Measurements from ENCODE around the gene MBD2.

The MBD2 gene

GRCh38 chr18:54169431-54170403 is 54.8 kb downstream of the MBD2 start:
- no peak for TF ChIP-seq CEBPB (IDR thresholded peaks at IDR 0.05)
- TF ChIP-seq TEAD4 (IDR thresholded peaks at IDR 0.05), result no peak
- TF ChIP-seq MAX (IDR thresholded peaks at IDR 0.05), result no peak
- TF ChIP-seq FOXM1 (IDR thresholded peaks at IDR 0.05; ENCODE audit: borderline replicate concordance, low read depth), result no peak
- TF ChIP-seq CREB1 (IDR thresholded peaks at IDR 0.05; ENCODE audit: low read depth), result no peak
- no peak for TF ChIP-seq NFIC (IDR thresholded peaks at IDR 0.05)

GRCh38 chr18:54165450-54165849 is 59.0 kb downstream of the MBD2 start:
- TF ChIP-seq EP300 (IDR thresholded peaks at IDR 0.05; ENCODE audit: borderline replicate concordance), result no peak
- TF ChIP-seq MAX (IDR thresholded peaks at IDR 0.05), result no peak

DNA sequence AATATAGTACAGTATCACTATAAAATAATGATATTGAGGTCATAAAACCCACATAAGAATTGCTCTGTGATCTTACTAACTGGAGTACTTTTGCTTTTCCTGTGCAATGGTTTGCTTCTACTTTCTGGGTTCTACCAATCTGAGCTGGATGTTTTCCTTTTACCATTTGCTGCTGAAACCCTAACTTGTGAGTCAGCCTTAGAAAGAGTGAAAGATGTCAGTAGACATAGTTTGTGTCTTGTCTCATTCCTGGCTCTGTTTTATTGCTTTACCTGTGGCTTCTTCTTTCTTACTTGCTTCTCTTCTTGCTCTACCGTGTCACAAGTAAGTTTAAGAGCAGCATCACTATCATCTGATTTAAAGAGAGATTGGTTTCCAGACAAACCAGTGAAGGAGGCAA is 61.0 kb downstream of the MBD2 start:
- TF ChIP-seq TAF1 (IDR thresholded peaks at IDR 0.05; ENCODE audit: low read depth) (no peak), RAD21 (IDR thresholded peaks at IDR 0.05; ENCODE audit: low read depth) (no peak), YY1 (IDR thresholded peaks at IDR 0.05; ENCODE audit: low read depth) (no peak), MAX (IDR thresholded peaks at IDR 0.05) (no peak), FOXM1 (IDR thresholded peaks at IDR 0.05; ENCODE audit: borderline replicate concordance, low read depth) (no peak)

GRCh38 chr18:54162431-54162830 is 62.0 kb downstream of the MBD2 start:
- TF ChIP-seq ZBTB7A (IDR thresholded peaks at IDR 0.05; ENCODE audit: low read depth), result no peak
- TF ChIP-seq NFIC (IDR thresholded peaks at IDR 0.05), result no peak
- TF ChIP-seq EGR1 (IDR thresholded peaks at IDR 0.05), result no peak
- no peak for TF ChIP-seq TAF1 (IDR thresholded peaks at IDR 0.05; ENCODE audit: low read depth)
- TF ChIP-seq RAD21 (IDR thresholded peaks at IDR 0.05; ENCODE audit: low read depth), result no peak

DNA sequence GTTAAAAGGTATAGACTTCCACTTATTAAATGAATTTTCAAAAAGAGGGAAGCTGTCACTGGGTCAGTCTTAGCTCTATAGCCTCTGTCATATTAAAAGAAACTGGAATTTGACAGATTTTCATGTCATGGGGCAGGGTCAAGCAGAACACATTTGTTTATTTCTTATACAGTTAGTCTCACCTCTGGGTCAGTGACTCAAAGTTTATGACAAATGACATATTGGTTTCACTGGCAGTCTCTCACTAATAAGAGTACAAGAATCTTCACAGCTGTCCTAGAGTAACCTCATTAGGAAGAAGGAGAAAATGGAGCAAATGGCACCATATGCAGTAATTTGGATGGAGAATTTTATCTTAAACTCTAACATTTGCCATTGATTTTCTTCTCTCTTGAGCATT is 63.2 kb downstream of the MBD2 start:
- TF ChIP-seq, protein P1, sequence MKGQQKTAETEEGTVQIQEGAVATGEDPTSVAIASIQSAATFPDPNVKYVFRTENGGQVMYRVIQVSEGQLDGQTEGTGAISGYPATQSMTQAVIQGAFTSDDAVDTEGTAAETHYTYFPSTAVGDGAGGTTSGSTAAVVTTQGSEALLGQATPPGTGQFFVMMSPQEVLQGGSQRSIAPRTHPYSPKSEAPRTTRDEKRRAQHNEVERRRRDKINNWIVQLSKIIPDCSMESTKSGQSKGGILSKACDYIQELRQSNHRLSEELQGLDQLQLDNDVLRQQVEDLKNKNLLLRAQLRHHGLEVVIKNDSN (IDR thresholded peaks at IDR 0.05), result no peak
- TF ChIP-seq MAX (IDR thresholded peaks at IDR 0.05) (no peak), TEAD4 (IDR thresholded peaks at IDR 0.05) (no peak), TCF12 (IDR thresholded peaks at IDR 0.05; ENCODE audit: low read depth) (no peak)

GRCh38 chr18:54159906-54160305 is 64.6 kb downstream of the MBD2 start:
- TF ChIP-seq REST (IDR thresholded peaks at IDR 0.05; ENCODE audit: low read depth) (no peak), MAX (IDR thresholded peaks at IDR 0.05) (no peak), YY1 (IDR thresholded peaks at IDR 0.05; ENCODE audit: low read depth) (no peak), CEBPB (IDR thresholded peaks at IDR 0.05) (no peak), ZBTB7A (IDR thresholded peaks at IDR 0.05; ENCODE audit: low read depth) (no peak), FOXM1 (IDR thresholded peaks at IDR 0.05; ENCODE audit: borderline replicate concordance, low read depth) (no peak), TEAD4 (IDR thresholded peaks at IDR 0.05) (no peak), CREB1 (IDR thresholded peaks at IDR 0.05; ENCODE audit: low read depth) (no peak), EP300 (IDR thresholded peaks at IDR 0.05; ENCODE audit: borderline replicate concordance) (no peak), TCF12 (IDR thresholded peaks at IDR 0.05; ENCODE audit: low read depth) (no peak), NFIC (IDR thresholded peaks at IDR 0.05) (no peak), RAD21 (IDR thresholded peaks at IDR 0.05; ENCODE audit: low read depth) (no peak), TAF1 (IDR thresholded peaks at IDR 0.05; ENCODE audit: low read depth) (no peak), EGR1 (IDR thresholded peaks at IDR 0.05) (no peak)
- TF ChIP-seq, protein P1 (IDR thresholded peaks at IDR 0.05), result no peak

DNA sequence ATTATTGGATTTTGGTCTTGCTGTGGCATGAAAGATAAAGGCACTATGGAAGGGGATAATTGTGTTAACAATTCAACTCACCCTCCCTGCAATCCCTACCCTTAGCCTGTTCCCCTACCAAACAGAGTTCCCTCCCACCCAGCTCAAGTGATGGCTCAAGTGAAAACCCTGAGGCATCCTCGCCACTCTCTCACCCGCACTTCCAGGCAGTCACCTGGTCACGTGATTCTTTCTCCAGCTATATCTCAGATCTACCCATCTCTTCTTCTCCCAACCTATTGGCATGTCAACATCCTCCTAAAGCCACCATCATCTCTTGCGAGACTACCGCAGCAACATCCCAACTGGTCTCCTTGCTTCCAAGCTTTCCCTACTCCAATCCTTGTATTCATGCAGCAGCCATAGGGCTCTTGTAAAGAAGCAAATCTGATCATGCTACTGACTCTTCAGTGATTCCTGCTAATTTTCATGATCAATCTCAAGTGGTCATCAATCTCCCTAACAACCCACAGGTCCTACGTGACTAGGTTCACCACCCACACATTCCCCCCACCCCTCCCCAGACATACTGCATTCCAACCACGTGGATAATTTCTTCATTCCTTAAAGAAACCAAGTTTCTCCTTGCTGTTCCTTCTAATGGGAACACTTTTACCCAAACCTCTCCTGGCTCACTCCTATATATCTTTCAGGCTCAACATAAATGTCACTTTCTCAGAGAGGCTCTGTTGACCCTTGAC is 66.7 kb downstream of the MBD2 start:
- TF ChIP-seq CEBPB (IDR thresholded peaks at IDR 0.05) (no peak), MAX (IDR thresholded peaks at IDR 0.05) (no peak), TEAD4 (IDR thresholded peaks at IDR 0.05) (no peak), RAD21 (IDR thresholded peaks at IDR 0.05; ENCODE audit: low read depth) (no peak), FOXM1 (IDR thresholded peaks at IDR 0.05; ENCODE audit: borderline replicate concordance, low read depth) (no peak), TAF1 (IDR thresholded peaks at IDR 0.05; ENCODE audit: low read depth) (no peak), REST (IDR thresholded peaks at IDR 0.05; ENCODE audit: low read depth) (no peak), NFIC (IDR thresholded peaks at IDR 0.05) (no peak), CREB1 (IDR thresholded peaks at IDR 0.05; ENCODE audit: low read depth) (no peak)
- TF ChIP-seq, protein P1 (IDR thresholded peaks at IDR 0.05), result no peak

All from Ishikawa (cell line).